Measurements from ENCODE around the gene ZNF236.

DNA sequence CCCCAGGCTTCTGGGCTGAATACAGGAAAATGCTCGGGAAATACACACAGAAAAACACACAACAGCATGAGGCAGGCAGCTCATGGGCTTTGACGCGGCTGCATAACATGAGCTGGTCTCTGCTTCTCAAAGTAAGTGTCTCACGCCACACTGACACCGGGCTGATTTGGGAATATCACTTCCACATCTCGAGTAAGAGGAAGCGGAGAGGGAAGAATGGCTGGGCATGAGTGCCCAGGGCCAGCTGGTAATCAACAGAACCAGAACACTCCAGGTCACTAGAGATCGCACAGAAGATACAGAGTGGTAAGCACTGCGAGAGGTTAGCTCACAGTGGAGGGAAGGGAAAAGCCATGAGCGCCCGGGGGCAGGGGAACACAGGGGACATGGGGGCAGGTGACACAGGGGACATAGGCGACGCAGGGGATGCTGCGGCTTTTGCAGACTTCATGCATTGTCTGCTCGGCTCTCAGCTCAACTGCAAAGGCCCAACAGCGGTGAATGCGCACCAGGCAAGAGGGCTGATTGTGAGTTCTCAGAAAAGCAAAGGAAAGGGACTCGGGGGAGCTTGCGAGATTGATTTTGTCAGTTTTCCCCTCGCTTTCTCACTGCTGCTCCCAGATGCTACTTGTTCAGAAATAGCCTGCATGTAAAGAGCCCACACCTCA is 168.8 kb downstream of the ZNF236 start:
- TF ChIP-seq, protein P1, sequence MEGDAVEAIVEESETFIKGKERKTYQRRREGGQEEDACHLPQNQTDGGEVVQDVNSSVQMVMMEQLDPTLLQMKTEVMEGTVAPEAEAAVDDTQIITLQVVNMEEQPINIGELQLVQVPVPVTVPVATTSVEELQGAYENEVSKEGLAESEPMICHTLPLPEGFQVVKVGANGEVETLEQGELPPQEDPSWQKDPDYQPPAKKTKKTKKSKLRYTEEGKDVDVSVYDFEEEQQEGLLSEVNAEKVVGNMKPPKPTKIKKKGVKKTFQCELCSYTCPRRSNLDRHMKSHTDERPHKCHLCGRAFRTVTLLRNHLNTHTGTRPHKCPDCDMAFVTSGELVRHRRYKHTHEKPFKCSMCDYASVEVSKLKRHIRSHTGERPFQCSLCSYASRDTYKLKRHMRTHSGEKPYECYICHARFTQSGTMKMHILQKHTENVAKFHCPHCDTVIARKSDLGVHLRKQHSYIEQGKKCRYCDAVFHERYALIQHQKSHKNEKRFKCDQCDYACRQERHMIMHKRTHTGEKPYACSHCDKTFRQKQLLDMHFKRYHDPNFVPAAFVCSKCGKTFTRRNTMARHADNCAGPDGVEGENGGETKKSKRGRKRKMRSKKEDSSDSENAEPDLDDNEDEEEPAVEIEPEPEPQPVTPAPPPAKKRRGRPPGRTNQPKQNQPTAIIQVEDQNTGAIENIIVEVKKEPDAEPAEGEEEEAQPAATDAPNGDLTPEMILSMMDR (IDR thresholded peaks at IDR 0.05) = no peak
- no peak for TF ChIP-seq EZH2 (IDR thresholded peaks at IDR 0.05)

Data from neural progenitor cell (in vitro differentiated cells).